GM13976 (cell line): Measurements from ENCODE around the gene MALRD1.

Experiments
- DNase-seq: peaks from one replicate; pipeline ENCODE4 v3.0.0; 2012; ENCODE audit warnings: low spot score
- in situ Hi-C: fragments of 300-500 bp; cut with MboI; formaldehyde crosslinking; loops from one replicate; pipeline ENCODE4 v1.12.0; 2022; ENCODE audit warnings: low sequenced_read_pairs, mixed read lengths, inconsistent platforms; ENCODE audit not compliant: unreplicated experiment
- TF ChIP-seq, protein P1 (sequence below): IDR thresholded peaks from 2 replicates; pipeline ENCODE4 v1.5.1; 2012; ENCODE audit warnings: borderline replicate concordance, mild to moderate bottlenecking; ENCODE audit not compliant: insufficient read depth; ENCODE audit errors: extremely low read depth, missing control alignments, control extremely low read depth

MALRD1 gene

DNA sequence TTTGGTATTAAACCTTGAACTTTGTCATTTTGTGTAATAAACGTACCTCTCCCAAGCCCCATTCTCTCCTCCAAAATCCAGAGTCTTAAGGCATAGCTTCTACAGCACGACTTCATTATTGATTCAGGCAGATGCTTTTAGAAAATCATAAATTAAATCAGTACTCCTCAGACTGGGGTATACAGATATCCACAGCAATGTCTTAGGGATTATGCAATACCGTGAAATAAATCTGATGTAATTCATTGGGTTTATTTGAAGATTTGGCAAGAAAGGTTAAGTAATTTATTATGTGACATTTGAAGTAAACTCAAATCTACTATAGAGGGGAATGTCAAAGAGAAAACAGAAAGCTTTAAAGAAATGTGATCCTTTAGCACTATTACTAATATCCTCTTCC lies 521.5 kb downstream of the MALRD1 start:
- TF ChIP-seq, protein P1, sequence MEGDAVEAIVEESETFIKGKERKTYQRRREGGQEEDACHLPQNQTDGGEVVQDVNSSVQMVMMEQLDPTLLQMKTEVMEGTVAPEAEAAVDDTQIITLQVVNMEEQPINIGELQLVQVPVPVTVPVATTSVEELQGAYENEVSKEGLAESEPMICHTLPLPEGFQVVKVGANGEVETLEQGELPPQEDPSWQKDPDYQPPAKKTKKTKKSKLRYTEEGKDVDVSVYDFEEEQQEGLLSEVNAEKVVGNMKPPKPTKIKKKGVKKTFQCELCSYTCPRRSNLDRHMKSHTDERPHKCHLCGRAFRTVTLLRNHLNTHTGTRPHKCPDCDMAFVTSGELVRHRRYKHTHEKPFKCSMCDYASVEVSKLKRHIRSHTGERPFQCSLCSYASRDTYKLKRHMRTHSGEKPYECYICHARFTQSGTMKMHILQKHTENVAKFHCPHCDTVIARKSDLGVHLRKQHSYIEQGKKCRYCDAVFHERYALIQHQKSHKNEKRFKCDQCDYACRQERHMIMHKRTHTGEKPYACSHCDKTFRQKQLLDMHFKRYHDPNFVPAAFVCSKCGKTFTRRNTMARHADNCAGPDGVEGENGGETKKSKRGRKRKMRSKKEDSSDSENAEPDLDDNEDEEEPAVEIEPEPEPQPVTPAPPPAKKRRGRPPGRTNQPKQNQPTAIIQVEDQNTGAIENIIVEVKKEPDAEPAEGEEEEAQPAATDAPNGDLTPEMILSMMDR: no peak
- DNase-seq: no peak
- in situ Hi-C loops: no loop called here

DNA sequence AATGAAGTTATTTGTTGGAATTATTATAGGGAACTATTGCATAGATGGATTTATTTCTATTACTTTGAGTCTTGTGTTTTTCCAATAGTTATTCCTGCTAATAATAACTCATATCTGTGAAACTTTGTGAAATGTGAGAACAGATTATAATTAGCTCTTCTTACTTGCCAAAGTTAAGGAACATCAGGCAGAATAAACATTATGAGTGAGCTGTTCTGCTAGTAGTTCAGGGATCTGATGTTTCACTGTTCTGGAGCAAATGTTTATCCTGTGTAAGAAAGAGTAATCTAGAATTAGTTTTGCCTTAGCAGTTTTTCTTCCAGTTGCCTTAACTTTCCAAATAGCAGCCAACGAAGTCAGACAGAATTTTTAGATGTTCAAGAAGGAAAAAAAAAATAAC lies 522.4 kb downstream of the MALRD1 start:
- no peak for DNase-seq
- TF ChIP-seq, protein P1: no peak
- in situ Hi-C loops: no loop called here

DNA sequence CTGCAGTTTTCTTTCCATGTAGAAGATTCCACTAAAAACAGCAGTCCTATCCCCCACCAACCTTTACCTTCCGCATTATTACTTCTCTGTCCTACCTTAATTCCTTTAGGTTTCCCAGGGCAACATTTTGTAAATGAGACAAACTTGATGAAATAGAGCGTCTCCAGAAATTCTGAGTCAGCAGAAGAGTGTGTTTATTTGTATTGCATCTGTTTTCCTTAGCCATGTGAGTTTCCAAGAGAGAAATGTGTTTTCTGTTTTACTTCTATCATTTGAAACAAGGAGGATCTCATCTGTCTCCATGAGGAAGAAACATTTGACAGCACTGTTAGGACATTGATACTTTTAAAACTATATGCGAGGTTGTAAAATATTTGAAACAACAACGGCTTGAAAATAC lies 523.5 kb downstream of the MALRD1 start:
- TF ChIP-seq, protein P1: no peak
- DNase-seq: no peak
- in situ Hi-C loops: no loop called here

DNA sequence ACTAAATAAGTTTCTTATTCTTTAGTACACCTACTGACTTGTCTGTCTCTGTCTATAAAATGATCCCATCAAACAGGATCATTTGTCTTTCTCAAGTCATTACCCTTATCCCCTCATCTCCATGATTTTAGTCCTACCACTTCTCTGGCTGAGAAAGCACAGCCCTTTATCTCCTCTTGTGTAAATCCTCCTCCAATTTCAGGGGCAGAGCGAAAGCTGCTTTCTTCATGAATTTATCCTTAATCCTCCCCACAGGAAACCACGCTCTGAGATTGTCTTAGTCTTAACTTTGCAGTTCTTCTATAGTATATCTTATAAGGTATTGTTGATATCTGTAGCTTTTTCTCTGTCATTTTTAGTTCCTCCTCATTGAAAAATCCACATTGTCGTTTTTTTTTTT lies 528.0 kb downstream of the MALRD1 start:
- in situ Hi-C loops: no loop called here
- no peak for DNase-seq
- TF ChIP-seq, protein P1: no peak

DNA sequence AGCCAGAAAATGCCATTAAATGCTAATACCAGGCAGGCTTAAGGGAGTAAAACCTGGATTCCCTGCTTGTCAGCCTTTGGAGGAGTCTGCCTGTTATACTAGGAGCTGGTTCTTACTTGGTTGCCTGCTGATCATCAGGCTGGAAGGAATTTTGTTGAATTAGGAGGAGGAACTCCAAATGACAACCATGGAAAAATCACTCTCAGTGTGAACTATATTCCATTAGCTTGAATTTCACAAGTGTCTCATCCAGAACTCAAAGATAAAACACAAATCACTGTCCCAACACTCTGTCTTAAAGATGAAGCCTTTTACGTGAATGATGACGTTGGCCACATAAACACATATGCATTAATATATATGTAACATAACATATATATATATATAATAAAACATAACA lies 528.8 kb downstream of the MALRD1 start:
- in situ Hi-C loops: no loop called here
- TF ChIP-seq, protein P1: no peak
- DNase-seq: no peak

DNA sequence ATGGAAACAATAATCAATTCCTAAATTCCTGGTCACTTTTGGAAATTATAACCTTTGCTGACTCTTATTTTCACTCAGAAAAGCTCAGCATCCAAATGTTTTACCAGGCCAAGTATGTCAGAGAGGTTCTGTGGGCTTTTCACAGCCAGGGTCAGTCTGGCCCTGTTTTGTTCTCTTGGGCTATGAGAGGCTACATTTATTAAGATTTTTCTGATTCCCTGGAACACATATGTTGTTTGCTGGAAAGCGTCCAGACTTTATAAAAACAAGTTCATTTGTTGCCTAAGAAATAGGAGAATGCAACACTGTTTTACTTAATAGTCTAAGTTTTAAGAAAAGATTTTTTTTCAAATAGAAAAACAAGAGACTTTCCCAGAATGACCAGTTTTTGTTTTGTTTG lies 529.2 kb downstream of the MALRD1 start:
- TF ChIP-seq, protein P1: no peak
- no peak for DNase-seq
- in situ Hi-C loops: no loop called here

DNA sequence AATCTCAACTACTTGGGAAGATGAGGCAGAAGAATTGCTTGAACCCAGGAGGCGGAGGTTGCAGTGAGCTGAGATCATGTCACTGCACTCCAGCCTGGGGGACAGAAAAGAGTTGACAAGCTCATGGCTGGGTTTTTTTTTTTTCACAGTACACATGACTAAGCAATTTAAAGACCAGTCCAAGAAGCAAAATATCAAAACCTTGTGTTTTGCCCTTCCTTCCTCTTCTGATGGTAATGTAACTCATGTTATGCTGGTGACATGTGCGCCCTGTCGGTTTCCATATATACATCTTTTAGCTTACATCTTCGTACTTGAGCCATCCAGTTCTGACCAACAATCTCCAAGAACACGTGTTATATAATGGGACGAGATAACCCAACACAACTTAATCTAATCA lies 530.0 kb downstream of the MALRD1 start:
- in situ Hi-C loops: no loop called here
- no peak for DNase-seq
- TF ChIP-seq, protein P1: no peak
